Lower lobe of right lung (tissue), 2 donors: ENCODE measurements around the gene CTSD. TPM values are rescaled to one million over a fixed set of nuclear protein-coding genes. Genes with fewer than 3 reads are reported as not detected.

ENCODE experiments used
- ATAC-seq, 2 donors: fragments of 200-7000 bp; cut with Tn5 transposase; one replicate each; pipeline ENCODE4 v1.9.1; 2020 to 2022; ENCODE audit warnings: mild to moderate bottlenecking in 2 of 2, moderate library complexity in 2 of 2
- DNase-seq: peaks from one replicate; pipeline ENCODE4 v3.0.0-alpha.2; 2020
- H3K27ac ChIP-seq: fragments of 200-600 bp; one replicate; pipeline ENCODE4 v1.8.0; 2022
- H3K27me3 ChIP-seq: fragments of 200-600 bp; one replicate; pipeline ENCODE4 v1.8.0; 2022; ENCODE audit warnings: low read depth
- H3K36me3 ChIP-seq: fragments of 200-600 bp; one replicate; pipeline ENCODE4 v1.8.0; 2022; ENCODE audit warnings: mild to moderate bottlenecking
- H3K4me1 ChIP-seq: fragments of 200-600 bp; one replicate; pipeline ENCODE4 v1.8.0; 2022
- H3K4me3 ChIP-seq: fragments of 200-600 bp; one replicate; pipeline ENCODE4 v1.8.0; 2022; ENCODE audit warnings: mild to moderate bottlenecking
- H3K9me3 ChIP-seq: fragments of 200-600 bp; one replicate; pipeline ENCODE4 v1.8.0; 2022
- intact Hi-C: fragments of 100-400 bp; cut with DNase I; formaldehyde crosslinking; loops from one replicate; pipeline ENCODE4 v1.11.0; 2022
- total RNA-seq: library from RNA; stranded (reverse); fragmentation: NEBNext Ultra II Directional; extraction: Animal tissue kit (Norgen Biotek cat#: 25700); gene quantifications from one replicate; pipeline ENCODE4 v1.2.1, GENCODE V29; 2021
- TF ChIP-seq, protein P1 (sequence below): fragments of 200-600 bp; IDR thresholded peaks from one replicate; pipeline ENCODE4 v1.8.0; 2022; ENCODE audit warnings: antibody characterized with exemption, mild to moderate bottlenecking
- donor health status: DM: no; HTN: yes; CAD: no; lungs with severe emphysema.

CTSD gene
- total RNA-seq, 1 donor from 2014 or later: 2,919 TPM

DNA sequence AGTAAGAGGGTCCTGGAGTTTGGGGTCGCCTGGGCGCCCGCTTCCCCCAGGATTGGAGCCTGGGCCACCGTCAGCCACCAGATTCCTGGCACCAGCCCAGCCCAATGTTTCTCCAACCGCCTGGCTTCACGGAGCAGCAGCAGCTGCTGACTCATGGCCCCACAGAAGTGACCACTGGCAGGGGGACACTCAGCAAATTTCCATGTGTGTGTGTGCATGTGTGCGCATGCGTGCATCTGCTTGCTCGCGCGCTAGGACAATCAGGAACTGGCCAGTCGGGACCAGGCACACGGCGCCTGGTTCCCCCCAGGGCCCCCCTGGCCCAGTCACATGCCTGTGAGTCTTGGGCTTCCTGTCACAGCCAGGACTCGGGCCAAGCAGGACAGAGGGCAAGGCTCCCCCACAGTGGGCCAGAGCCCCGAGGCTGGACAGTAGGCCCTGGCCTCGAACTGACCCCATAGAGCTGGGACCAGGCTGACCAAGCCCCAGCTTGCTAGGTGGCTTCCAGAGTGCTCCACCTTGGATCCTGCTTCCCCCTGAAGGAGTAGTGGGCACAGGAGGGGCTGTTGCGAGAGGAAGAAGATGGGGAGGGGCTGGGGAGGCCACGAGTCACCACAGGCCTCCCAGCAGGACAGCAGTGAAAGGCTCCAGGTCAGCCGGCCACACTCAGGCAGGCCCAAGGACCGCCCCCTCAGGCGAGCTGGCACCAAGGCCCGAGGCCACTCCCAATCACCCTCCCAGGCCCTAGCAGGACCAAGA, 3.2 kb downstream of the CTSD start:
- Histone ChIP-seq H3K27ac (peak overlapping the region; percentile 95), H3K4me3 (peak overlapping the region; percentile 100), H3K4me1 (peaks cover 81% of the 10 kb centered on the region), H3K9me3 (no peaks in the 10 kb centered on the region), H3K36me3 (peaks cover 61% of the 10 kb centered on the region), H3K27me3 (no peaks in the 10 kb centered on the region)
- ATAC-seq (peak; percentile 31 to 62), DNase-seq (peak; percentile 92)
- intact Hi-C loops: no loop called here
- TF ChIP-seq, protein P1, sequence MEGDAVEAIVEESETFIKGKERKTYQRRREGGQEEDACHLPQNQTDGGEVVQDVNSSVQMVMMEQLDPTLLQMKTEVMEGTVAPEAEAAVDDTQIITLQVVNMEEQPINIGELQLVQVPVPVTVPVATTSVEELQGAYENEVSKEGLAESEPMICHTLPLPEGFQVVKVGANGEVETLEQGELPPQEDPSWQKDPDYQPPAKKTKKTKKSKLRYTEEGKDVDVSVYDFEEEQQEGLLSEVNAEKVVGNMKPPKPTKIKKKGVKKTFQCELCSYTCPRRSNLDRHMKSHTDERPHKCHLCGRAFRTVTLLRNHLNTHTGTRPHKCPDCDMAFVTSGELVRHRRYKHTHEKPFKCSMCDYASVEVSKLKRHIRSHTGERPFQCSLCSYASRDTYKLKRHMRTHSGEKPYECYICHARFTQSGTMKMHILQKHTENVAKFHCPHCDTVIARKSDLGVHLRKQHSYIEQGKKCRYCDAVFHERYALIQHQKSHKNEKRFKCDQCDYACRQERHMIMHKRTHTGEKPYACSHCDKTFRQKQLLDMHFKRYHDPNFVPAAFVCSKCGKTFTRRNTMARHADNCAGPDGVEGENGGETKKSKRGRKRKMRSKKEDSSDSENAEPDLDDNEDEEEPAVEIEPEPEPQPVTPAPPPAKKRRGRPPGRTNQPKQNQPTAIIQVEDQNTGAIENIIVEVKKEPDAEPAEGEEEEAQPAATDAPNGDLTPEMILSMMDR: no peak

DNA sequence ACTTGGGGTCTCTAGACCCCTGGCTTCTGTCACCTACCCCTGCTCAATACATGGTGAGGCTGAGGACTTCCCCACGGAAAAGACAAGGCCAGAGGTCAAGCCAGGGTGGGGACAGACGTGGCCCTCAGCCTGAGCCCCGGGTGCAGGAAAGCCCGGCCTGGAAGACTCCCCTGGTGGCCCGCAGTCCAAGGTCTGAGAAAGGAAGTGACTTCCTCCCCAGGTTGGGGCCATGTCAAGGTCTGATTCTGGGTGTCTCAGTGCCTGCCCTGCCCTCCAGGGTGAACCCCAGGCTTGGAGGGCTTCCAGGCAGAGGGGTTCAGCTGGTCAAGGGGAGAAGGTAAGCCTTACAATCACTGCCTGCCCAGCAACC, 3.9 kb downstream of the CTSD start:
- TF ChIP-seq, protein P1: no peak
- DNase-seq (peak; percentile 54), ATAC-seq (no peak)
- intact Hi-C loops: no loop called here
- H3K4me3 ChIP-seq: peak overlapping the region; percentile 100
- H3K9me3 ChIP-seq: no peaks in the 10 kb centered on the region
- H3K27me3 ChIP-seq: no peaks in the 10 kb centered on the region
- peaks cover 88% of the 10 kb centered on the region for H3K4me1 ChIP-seq
- peak overlapping the region; percentile 72 for H3K27ac ChIP-seq
- peaks cover 68% of the 10 kb centered on the region for H3K36me3 ChIP-seq

DNA sequence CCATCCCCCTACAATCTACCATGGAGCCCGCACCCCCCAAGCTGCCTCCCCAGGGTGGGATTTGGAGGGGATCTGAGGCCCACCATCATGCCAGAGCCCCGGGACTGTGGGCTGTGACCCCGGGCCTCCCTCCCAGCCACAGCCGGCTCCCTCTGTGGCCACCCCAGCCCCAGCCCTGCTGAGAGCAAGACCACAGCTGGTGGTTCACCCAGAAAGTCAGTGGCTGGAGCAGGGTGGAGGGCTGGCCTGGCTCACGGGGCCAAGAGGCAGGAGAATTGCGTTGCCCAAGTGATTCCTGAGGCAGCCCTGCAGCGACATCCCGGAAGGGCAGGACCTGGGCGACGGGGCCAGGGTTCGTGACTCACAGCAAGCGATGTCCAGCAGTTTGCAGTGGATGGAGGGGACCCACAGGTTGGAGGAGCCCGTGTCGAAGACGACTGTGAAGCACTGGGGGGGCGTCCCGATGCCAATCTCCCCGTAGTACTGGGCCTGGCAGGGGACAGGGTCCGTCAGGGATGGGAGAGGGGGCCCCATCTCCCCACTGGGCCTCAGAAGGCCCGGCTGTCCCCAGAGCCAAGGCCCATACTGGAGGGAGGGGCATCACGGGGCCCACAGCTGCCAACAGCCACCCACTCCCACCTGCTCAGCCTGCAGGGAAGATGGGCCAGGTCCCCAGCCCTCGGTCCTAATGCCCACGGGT, 4.4 kb downstream of the CTSD start:
- H3K4me1 ChIP-seq: peaks cover 85% of the 10 kb centered on the region
- TF ChIP-seq, protein P1: no peak
- H3K9me3 ChIP-seq: no peaks in the 10 kb centered on the region
- peak overlapping the region; percentile 100 for H3K4me3 ChIP-seq
- no peaks in the 10 kb centered on the region for H3K27me3 ChIP-seq
- peak; percentile 49 for DNase-seq
- H3K36me3 ChIP-seq: peaks cover 72% of the 10 kb centered on the region
- no peak for ATAC-seq
- intact Hi-C loops: no loop called here
- H3K27ac ChIP-seq: peak overlapping the region; percentile 72

DNA sequence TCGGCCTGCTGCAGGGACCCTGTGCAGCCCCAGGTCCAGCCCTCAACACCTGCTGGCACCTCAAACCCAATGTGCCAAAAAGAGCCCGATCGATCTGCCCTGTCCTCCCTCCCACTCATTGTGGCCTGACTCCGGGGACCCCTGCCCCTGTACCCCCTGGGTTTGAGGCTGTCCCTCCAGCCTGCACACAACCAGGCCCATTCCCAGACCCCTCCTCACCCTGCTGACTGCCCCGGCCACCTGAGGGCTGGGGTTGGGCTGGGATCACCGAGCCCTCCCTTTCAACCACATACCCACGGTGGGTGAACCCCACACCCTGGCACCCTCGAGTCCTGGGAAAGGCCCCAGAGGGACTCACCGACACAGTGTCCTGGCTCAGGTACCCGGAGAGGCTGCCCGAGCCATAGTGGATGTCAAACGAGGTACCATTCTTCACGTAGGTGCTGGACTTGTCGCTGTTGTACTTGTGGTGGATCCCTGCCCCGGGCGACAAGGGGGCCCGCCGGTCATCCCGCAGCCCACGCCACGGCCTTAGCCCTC, 5.0 kb downstream of the CTSD start:
- Histone ChIP-seq H3K27ac (peak overlapping the region; percentile 72), H3K4me1 (peaks cover 83% of the 10 kb centered on the region), H3K36me3 (peaks cover 76% of the 10 kb centered on the region), H3K27me3 (no peaks in the 10 kb centered on the region), H3K4me3 (peak overlapping the region; percentile 100), H3K9me3 (no peaks in the 10 kb centered on the region)
- DNase-seq: no peak
- intact Hi-C loops: no loop called here
- TF ChIP-seq, protein P1: no peak
- ATAC-seq: no peak

DNA sequence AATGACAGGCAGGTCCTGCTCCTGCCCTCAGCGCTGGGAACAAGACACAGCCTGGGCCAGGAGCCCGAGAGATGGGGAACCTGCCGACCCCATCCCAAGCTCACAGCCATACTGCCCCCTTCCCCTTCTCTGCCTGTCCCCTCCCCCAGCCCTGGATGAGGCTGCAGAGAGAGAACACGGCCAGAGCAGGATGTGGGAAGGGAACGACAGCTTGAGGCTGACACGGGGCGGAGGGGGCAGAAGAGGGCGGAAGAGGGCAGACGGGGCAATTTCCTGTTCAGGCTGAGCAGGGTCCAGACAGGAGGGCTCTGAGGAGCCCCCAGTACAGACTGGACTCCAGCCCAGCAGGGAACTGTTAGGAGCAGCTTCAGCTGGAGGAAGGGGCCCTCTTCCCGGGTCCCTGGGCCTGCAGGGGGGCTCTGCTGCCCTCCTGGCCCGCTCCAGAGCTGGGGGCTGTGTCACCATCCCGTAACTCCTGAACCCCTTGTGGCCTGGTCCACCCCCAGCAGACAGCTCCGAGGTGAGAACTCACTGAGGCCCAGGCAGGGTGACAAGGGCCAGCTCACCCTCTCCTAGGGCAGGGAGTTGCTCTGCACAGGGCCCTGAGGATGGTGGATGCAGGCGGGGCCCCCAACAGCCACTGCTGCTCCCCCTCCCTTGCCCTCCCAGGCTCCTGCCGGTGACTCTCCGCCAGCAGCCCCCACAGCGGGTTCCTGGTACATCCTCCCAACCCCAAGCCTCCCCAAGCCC, 5.7 kb downstream of the CTSD start:
- TF ChIP-seq, protein P1: no peak
- DNase-seq (peak; percentile 64), ATAC-seq (peak in 1 of 2 donors; percentile 6)
- Histone ChIP-seq H3K36me3 (peaks cover 82% of the 10 kb centered on the region), H3K4me1 (peaks cover 82% of the 10 kb centered on the region), H3K4me3 (peak overlapping the region; percentile 100), H3K9me3 (no peaks in the 10 kb centered on the region), H3K27ac (peak overlapping the region; percentile 72), H3K27me3 (no peaks in the 10 kb centered on the region)
- intact Hi-C loops: no loop called here
